Heart left ventricle (tissue), 16 donors: ENCODE data around the gene EFHD2. TPM values are rescaled to one million over a fixed set of nuclear protein-coding genes. Genes with fewer than 3 reads are reported as not detected.

Experiments used
- ATAC-seq, 4 donors: fragments of 200-7000 bp; cut with Tn5 transposase; one replicate each; pipeline ENCODE4 v1.9.1; 2020 to 2022; ENCODE audit warnings: moderate library complexity in 4 of 4, mild to moderate bottlenecking in 3 of 4, moderate number of reproducible peaks in 1 of 4
- DNase-seq, 5 donors: peaks; one replicate each; pipeline ENCODE4 v3.0.0-alpha.2; 2020
- H3K27ac ChIP-seq, 12 donors: fragments of 200-600 bp; sonication (generic) in 4 of 12; one replicate each; pipeline versions ENCODE4 v1.5.0 to v1.8.0; 2016 to 2022; ENCODE audit warnings: mild to moderate bottlenecking in 2 of 12
- H3K27me3 ChIP-seq, 9 donors: fragments of 200-600 bp; sonication (generic) in 2 of 9; one replicate each; pipeline versions ENCODE4 v1.5.1 to v1.8.0; 2016 to 2022; ENCODE audit warnings: mild to moderate bottlenecking in 3 of 9
- H3K36me3 ChIP-seq, 9 donors: fragments of 200-600 bp; sonication (generic) in 2 of 9; one replicate each; pipeline versions ENCODE4 v1.5.0 to v1.8.0; 2018 to 2022; ENCODE audit warnings: mild to moderate bottlenecking in 2 of 9
- H3K4me1 ChIP-seq, 12 donors: fragments of 200-600 bp; sonication (generic) in 4 of 12; one replicate each; pipeline versions ENCODE4 v1.5.0 to v1.8.0; 2016 to 2022; ENCODE audit warnings: mild to moderate bottlenecking in 3 of 12
- H3K4me3 ChIP-seq, 12 donors: fragments of 200-600 bp; sonication (generic) in 4 of 12; one replicate each; pipeline versions ENCODE4 v1.5.0 to v1.8.0; 2017 to 2022; ENCODE audit warnings: mild to moderate bottlenecking in 9 of 12, moderate library complexity in 4 of 12
- H3K9me3 ChIP-seq, 12 donors: fragments of 200-600 bp; sonication (generic) in 4 of 12; one replicate each; pipeline versions ENCODE4 v1.5.0 to v1.8.0; 2016 to 2022; ENCODE audit warnings: mild to moderate bottlenecking in 1 of 12
- CTCF ChIP-seq, 12 donors: fragments of 200-600 bp; sonication (generic) in 4 of 12; IDR thresholded peaks; one replicate each; pipeline versions ENCODE4 v1.5.0 to v1.8.0; 2018 to 2022; ENCODE audit warnings: antibody characterized with exemption in 12 of 12, mild to moderate bottlenecking in 5 of 12
- POLR2A ChIP-seq, 2 donors: fragments of 450-650 bp; IDR thresholded peaks; one replicate each; pipeline ENCODE4 v1.6.1; 2017; ENCODE audit warnings: antibody characterized with exemption in 2 of 2, mild to moderate bottlenecking in 2 of 2, moderate library complexity in 2 of 2
- WGBS, 4 donors: extraction: QIAGEN DNeasy Blood & Tissue Kit in 2 of 4; methylation state at CpG; one replicate each; pipeline versions ENCODE4 v1.1.5 to v1.1.7; 2013 to 2018; 5-methylcytosine and 5-hydroxymethylcytosine counted together
- intact Hi-C, 10 donors: fragments of 100-400 bp; cut with DNase I; formaldehyde crosslinking; loops; one replicate each; pipeline versions ENCODE4 v1.11.1 to v1.14.2; 2022
- long read RNA-seq, 3 donors: library from polyadenylated mRNA; unstranded; transcript quantifications; one replicate each; pipeline ENCODE4 v2.0.0, GENCODE V29; 2020 to 2021
- polyA plus RNA-seq, 2 donors: library from polyadenylated mRNA; stranded (reverse); fragments of 200-250 nt; gene quantifications; one replicate each; pipeline ENCODE4 v1.2.3, GENCODE V29; 2013
- total RNA-seq, 9 donors: library from RNA; depleted of rRNA in 2 of 9; stranded (reverse); fragments of >200 nt in 2 of 9; fragmentation: NEBNext Ultra II Directional in 3 of 9; extraction: Animal tissue kit (Norgen Biotek cat#: 25700) in 3 of 9; gene quantifications; one replicate each; pipeline versions ENCODE4 v1.1.0 to v1.2.4, GENCODE V29; 2016 to 2023
- donor health status: ischemic (EF 13 %, LVEDD 7.1; RV severe dilation, severe dysfunction).
- donor health status: healthy with polysubstance abuse.
- donor health status: DM: no; HTN: yes; CAD: no.
- donor health status: DM: no; HTN: no; CAD: no.
- donor health status: ischemic (EF 25% LVEDD 6.9; RV normal size, moderate dysfunction).
- donor health status: ischemic (EF 25% LVEDD 5.7; RV mildly dilated, moderate dysfunction).
- donor health status: healthy.
- donor health status: DM: yes; HTN: yes; CAD: no.
- donor health status: ischemic (EF 35%, LVEDD 5.7; RV mildly dilated, moderate dysfunction).
- donor health status: nonischemic (EF 11% LVEDD 7.7; RV severe dilation, severe dysfunction).
- donor health status: DM: yes; HTN: yes; CAD: no.
- donor health status: PGD.
- donor health status: ischemic (EF 29% LVEDD 5.4; RV normal size, mild dysfunction).
- donor health status: nonischemic (EF 23%, LVEDD 6.1; RV moderate dilation, normal function).

The EFHD2 gene
- total RNA-seq, result 10 to 100 TPM; 11.2 to 52.2 (median 15.8) TPM
- 10 to 100 TPM; 13.9 to 20.3 TPM for polyA plus RNA-seq
- long read RNA-seq, donor 1, transcript EFHD2-201 (4 exons, 2,419 nt), result major isoform, 21 of 23 reads
- long read RNA-seq, donor 1, partial matches to known transcripts, result 0 of 23 reads
- long read RNA-seq, donor 1, other reads (novel, unspliced or antisense), result 2 of 23 reads
- long read RNA-seq, donor 2, partial matches to known transcripts, result 5 of 9 reads
- long read RNA-seq, donor 2, other reads (novel, unspliced or antisense), result 4 of 9 reads
- long read RNA-seq, donor 3, transcript EFHD2-201 (4 exons, 2,419 nt), result major isoform, 19 of 30 reads
- long read RNA-seq, donor 3, partial matches to known transcripts, result 4 of 30 reads
- long read RNA-seq, donor 3, other reads (novel, unspliced or antisense), result 7 of 30 reads

- H3K36me3 ChIP-seq, result peaks cover 0 to 10% (median 0%) of the 10 kb centered on the region in 9 donors
- intact Hi-C loops, result loop anchor here in 7 of 10 donors (5.0 to 10.0 kb wide), 4 partner anchors 67 to 275 kb away; no protein-coding TSS in a partner anchor
- peak within 1 kb of the TSS in 11 of 12 donors; percentile 49 to 90 (median 74) for H3K27ac ChIP-seq
- H3K4me1 ChIP-seq, result peaks cover 0 to 62% (median 31%) of the 10 kb centered on the region in 12 donors
- peak; percentile 87 to 92 (median 88) for DNase-seq
- H3K4me3 ChIP-seq, result peak within 1 kb of the TSS; percentile 66 to 98 (median 89)
- 0 to 1% (median 1%) methylated on average over 6 to 99 of the region's 99 CpGs for WGBS, 4 donors
- no peaks in the 10 kb centered on the region for H3K27me3 ChIP-seq
- ATAC-seq, result peak; percentile 79 to 93 (median 89)
- TF ChIP-seq CTCF (IDR thresholded peaks at IDR 0.05), result peak in 1 of 12 donors; percentile 4
- peak; percentile 52 to 92 for TF ChIP-seq POLR2A (IDR thresholded peaks at IDR 0.05)
- no peaks in the 10 kb centered on the region for H3K9me3 ChIP-seq
These were observed at the start of gene EFHD2 for GRCh38 chr1:15409388-15410222. TSS of gene EFHD2 (plus strand) at chr1:15409888. CDS start at chr1:15409972, 84 bp downstream.

GRCh38 chr1:15360700-15361099 lies 49.0 kb upstream of the EFHD2 start:
- Histone ChIP-seq H3K9me3 (no peaks in the 10 kb centered on the region), H3K27ac (no peak overlapping the region), H3K4me3 (no peak overlapping the region), H3K27me3 (no peaks in the 10 kb centered on the region), H3K36me3 (no peaks in the 10 kb centered on the region), H3K4me1 (no peaks in the 10 kb centered on the region)
- DNase-seq, result no peak
- intact Hi-C loops, result no loop called here
- TF ChIP-seq CTCF (IDR thresholded peaks at IDR 0.05) (no peak), POLR2A (IDR thresholded peaks at IDR 0.05) (no peak)
- no peak for ATAC-seq
- WGBS, 4 donors, result 83 to 94% (median 91%) methylated on average over 14 of the region's 14 CpGs

- ATAC-seq (no peak), DNase-seq (no peak)
- WGBS, 4 donors, result 87 to 93% (median 90%) methylated on average over 13 of the region's 13 CpGs
- no peaks in the 10 kb centered on the region for H3K4me1 ChIP-seq
- H3K27ac ChIP-seq, result no peak overlapping the region
- no peak for TF ChIP-seq POLR2A (IDR thresholded peaks at IDR 0.05)
- no peak for TF ChIP-seq CTCF (IDR thresholded peaks at IDR 0.05)
- no peaks in the 10 kb centered on the region for H3K9me3 ChIP-seq
- no peak overlapping the region for H3K4me3 ChIP-seq
- H3K27me3 ChIP-seq, result no peaks in the 10 kb centered on the region
- H3K36me3 ChIP-seq, result no peaks in the 10 kb centered on the region
- intact Hi-C loops, result no loop called here
These were observed 47.5 kb upstream of the EFHD2 start for GRCh38 chr1:15362096-15362736.
